Limb (tissue), 2 donors: ENCODE results near the gene SEL1L2.

Experiments used
- DNase-seq, 2 donors: peaks; one replicate each; pipeline ENCODE4 v3.0.0-alpha.2; 2016; ENCODE audit errors: extremely low spot score in 2 of 2

Gene SEL1L2

GRCh38 chr20:13929836-13930235 is 60.6 kb downstream of the SEL1L2 start:
- no peak for DNase-seq

GRCh38 chr20:13928901-13929300 is 61.5 kb downstream of the SEL1L2 start:
- DNase-seq: no peak

DNA sequence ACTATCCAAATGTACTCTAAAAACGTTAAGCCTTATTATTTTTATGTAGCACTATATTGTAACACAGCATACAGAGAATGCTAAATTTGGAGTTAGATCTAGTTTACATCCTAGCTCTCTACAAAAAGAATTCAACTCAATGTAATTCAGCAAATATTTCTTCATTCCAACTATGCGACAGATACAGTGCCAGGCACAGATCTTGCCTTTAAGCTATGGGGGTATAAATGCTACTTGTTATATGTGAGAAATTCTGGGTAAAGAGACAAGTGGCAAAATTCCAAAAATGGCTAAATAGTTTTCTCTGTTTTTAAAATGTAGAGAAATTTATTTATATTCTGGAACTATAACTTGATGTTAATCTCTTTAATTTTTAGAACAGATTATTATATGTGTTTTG is 63.2 kb downstream of the SEL1L2 start:
- DNase-seq: no peak

DNA sequence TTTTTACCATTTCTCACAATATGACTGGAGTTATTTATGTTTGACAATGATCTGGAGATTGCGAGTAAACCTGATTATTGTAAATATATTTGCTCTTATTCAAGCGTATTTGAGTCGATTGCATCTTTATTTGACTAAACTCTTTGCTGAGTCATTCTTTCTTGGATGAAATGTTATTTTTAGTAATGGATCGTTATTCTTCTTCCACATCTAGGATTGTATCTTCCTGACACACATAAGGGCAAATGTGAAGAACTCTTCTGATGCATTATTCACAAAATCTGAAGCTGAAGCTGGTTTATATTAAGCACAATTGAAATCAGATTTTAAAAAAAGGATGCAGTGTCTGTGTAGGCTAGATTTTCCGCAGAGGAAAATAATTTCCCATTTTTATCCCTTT is 68.2 kb downstream of the SEL1L2 start:
- no peak for DNase-seq

GRCh38 chr20:13915284-13915683 is 75.1 kb downstream of the SEL1L2 start:
- no peak for DNase-seq

DNA sequence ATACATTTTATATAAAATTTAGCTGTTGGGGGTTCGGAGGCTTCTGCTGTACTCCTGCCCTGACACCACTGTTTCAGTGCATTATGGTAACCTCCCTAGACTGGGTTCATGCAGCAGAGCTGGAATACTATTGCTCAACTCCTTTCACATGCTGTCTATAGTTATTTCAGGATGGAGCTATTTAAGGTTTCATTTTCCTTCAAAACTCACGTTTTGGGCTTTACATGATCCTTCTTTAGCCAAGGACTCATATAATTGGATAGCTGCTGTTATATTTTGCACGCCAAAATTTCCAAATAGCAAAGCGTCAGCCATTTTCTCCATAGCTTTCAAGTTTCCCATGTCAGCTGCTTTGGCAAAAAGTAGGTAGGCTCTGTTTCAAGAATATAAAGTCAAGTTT is 76.8 kb downstream of the SEL1L2 start:
- peak in 1 of 2 donors; percentile 21 for DNase-seq

GRCh38 chr20:13913131-13913530 is 77.3 kb downstream of the SEL1L2 start:
- no peak for DNase-seq

DNA sequence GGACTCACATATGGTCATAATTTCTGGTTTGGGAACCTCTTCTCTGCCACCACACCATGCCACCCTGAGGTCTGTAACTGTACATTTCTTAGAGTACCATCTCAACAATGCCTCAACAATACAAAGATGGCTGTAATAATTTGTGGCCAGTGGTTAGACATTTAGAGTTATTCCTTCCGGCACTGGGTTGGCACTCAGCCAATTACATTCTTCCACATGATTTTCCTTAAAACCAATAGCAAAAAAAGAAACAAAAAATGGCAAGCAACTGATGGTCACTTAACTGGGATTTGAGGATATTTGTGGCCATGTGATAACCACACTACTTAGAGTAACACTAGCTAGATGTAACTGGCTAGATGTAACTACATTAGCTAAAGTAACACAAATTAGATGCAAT is 79.9 kb downstream of the SEL1L2 start:
- no peak for DNase-seq

GRCh38 chr20:13909067-13909466 is 81.3 kb downstream of the SEL1L2 start:
- DNase-seq: no peak

- DNase-seq: no peak
Observed at GRCh38 chr20:13904766-13905165, 85.6 kb downstream of the SEL1L2 start.

- DNase-seq: no peak
Observed at GRCh38 chr20:13900496-13900895, 89.9 kb downstream of the SEL1L2 start.

DNA sequence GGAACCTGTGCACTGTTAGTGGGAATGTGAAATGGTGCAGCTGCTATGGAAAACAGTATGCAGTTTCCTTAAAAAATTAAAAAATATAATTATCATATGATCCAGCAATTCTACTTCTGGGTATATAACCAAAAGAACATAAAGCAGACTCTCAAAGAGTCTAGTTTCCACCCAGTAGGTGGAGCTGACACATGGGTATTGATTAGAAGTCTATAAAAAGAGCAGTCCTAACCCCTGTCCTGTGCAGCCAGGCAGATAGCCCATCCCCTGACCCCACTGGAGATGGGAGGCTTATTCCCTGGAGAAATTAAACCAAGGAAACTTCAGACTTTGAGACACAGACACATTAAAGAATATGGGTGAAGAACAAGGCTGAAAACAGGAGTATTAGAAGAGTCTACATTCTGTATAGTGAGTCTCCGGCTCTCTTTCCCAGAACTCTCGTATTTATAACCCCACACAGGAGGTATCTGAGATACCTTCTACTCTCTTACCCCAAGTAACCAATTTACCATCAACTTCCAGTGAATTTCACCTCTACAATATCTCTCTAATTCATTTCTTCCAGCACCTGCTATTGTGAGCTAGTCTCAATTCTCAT is 92.3 kb downstream of the SEL1L2 start:
- no peak for DNase-seq

DNA sequence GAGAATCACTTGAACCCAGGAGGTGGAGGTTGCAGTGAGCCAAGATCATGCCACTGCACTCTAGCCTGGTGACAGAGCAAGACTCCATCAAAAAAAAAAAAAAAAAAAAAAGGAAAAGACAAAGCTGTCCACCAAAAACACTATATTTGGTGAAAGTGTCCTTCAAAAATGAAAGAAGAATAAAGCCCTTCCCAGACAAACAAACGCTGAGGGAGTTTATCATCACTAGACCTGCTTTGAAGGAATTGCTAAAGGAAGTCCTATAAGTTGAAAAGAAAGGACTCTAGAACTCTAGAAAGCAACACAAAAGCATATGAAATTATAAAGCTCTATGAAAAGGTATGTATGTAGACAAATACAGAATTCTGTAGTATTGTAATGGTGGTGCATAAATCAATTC is 98.8 kb downstream of the SEL1L2 start:
- no peak for DNase-seq

DNA sequence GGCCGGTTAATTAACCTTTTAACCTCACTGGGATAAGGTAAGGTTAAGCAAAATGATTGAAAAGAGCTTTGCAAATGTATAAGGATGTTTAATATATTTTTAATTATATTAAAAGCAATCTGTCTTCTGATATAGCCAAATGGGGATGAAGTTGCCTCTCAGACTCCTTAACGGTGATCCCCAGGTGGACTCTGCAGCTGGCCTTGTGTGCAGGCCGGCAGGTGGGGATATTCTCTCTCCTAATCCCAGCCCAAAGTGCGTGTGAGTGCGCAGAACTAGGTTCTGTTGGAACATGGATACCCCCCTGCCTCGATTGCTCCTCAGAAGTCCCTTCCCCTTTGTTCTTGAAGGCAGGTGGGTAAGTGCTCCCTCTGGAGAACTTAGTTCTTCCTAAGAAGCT is 105.6 kb downstream of the SEL1L2 start:
- DNase-seq: no peak

GRCh38 chr20:13883425-13883824 is 107.0 kb downstream of the SEL1L2 start:
- no peak for DNase-seq

DNA sequence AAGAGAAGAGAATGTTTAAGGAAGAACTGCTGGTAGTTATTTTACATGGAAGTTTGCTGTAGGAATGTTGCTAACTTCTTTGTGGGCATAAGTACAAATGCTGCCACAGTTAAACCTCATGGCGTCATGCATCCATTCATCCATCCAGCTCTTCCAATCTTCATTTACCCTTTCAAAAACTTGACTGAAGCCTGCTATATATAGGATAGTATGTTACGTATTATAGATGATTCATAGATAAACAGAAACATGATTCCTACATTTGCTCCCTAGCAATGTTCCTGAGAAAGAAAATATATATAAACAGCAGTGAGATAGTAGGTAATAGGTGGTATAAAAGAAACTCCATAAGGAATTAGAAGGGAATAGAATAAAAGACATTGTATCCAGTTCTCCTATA is 111.8 kb downstream of the SEL1L2 start:
- no peak for DNase-seq

DNA sequence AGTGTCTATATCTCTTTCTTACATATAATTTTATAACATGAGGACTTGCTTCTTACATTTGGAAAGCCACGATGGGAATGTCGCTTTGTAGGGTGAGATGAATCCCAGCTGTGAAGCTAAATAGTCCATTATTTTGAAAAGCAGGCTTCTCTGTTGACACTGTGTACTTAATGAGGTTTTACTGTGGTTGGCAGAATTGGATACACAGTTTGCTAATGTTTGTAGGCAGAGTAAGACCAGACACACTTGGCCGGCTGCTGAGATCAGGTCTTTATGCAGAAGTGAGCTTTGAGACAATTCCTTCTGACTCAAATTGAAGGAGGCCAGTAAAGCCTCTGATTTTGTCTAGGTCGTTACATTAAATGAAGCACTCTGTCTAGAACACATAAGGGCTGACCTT is 112.6 kb downstream of the SEL1L2 start:
- DNase-seq: no peak

DNA sequence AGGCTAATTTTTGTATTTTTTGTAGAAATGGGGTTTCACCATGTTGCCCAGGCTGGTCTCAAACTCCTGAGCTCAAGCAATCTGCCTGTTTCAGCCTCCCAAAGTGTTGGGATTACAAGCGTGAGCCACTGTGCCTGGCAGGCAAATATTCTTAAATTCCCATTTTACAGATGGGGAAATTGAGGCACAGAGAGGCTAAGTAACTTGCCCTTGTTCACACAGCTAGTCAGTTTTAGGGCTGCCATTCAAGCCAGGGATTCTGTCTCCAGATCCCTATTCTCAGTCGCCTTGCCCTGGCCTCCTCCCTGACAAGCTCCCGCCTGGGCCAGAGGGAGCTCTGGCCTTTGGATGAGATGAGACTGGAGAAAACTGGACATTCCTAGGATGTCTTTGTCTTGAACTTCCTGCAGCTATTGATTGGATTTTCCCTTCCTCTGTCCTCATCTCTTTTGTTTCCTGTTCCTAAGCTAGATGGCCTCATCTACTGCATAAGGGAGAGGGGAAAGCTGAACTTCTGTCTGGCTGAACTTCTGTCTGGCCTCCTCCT is 115.1 kb downstream of the SEL1L2 start:
- no peak for DNase-seq

GRCh38 chr20:13874394-13875157 is 115.8 kb downstream of the SEL1L2 start:
- no peak for DNase-seq

DNA sequence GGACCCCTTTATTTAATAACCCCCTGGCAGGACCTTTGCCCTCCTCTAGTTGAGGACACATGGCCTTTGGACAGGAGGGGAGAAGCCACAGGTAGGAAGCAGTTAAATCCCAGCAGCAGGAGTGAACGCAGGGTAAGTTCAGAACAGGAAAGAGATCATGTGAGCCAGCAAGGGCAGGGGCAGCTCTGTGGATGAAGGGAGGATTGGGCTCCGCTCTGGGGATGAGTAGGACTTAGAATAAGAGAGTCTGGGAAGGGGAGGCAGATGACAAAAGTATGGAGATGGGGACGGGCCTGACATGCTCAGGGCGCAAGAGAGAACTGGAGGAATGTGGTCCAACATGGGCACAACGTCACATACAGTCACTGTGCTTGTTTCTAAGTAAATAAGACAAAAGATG is 116.6 kb downstream of the SEL1L2 start:
- no peak for DNase-seq

DNA sequence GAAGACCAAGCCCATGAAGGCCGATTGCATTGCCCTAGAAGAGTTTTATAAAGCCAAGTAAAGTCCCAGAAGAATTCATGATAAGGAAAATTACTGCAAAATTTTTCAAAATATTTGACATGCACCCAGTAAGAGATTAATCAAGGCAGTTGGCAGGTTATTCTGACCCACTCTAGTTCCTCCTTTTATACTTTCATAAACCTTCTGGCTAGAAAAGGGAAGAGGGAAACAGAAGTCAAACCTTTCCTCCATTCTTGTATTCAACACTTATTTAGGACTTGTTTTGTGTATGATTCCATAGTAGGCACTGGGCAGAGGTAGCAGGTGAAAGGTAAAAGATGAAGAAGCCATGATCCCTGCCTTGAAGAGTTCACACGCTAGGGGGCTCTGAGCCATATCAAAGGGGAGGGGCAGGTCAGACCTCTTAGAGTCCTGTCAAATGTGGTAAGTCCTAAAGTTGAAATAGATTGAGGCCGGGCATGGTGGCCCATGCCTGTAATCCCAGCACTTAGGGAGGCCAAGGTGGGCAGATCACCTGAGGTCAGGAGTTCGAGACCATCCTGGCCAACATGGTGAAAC is 120.2 kb downstream of the SEL1L2 start:
- DNase-seq: no peak

DNA sequence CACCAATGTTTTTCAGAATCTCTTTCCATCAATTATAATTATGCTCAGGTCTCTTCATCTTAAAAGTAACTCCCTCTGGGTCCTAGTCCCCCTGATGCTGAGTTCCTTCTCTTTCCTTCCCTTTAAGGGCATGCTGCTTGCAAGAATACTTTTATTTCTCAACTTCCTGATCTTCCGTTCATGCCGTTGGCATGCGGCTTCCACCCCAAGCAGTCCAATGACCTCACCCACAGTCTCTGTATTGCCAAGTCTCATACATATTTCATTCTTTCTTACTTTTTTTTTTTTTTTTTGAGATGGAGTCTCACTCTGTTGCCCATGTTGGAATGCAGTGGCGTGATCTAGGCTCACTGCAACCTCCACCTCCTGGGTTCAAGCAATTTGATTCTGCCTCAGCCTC is 122.1 kb downstream of the SEL1L2 start:
- DNase-seq: no peak
